A549 (cell line): ENCODE measurements around the gene LDLRAD3. TPM values are rescaled to one million over a fixed set of nuclear protein-coding genes. Genes with fewer than 3 reads are reported as not detected.

ENCODE experiments used
- ATAC-seq, 2 experiments: fragments of 200-7000 bp in 1 of 2; fragments of >200 bp in 1 of 2; cut with Nextera tagmentation in 1 of 2; cut with Tn5 transposase in 1 of 2; 3 replicates each; pipeline versions ENCODE4 v1.8.0 to v1.9.1; 2018 to 2020; ENCODE audit warnings: mild to moderate bottlenecking in 1 of 2, moderate library complexity in 1 of 2
- CTCF ChIA-PET: fragments of 300-600 bp; sonication (Branson Sonifier 250); formaldehyde crosslinking; extraction: SDS; loops from one replicate; lab custom pipeline; 2021; ENCODE audit warnings: antibody characterized with exemption, inconsistent platforms; lab: Yijun Ruan, JAX
- POLR2A ChIA-PET: fragments of 350-600 bp; formaldehyde crosslinking; extraction: SDS; loops from one replicate; lab custom pipeline; 2021; ENCODE audit warnings: antibody characterized with exemption, inconsistent platforms; lab: Yijun Ruan, JAX
- DNase-seq, 2 experiments: peaks; one replicate each; pipeline versions ENCODE4 v3.0.0 to v3.0.0-alpha.2; 2011 to 2016; ENCODE audit warnings: low read depth in 1 of 2, low spot score in 1 of 2
- FAIRE-seq: peaks from 2 replicates; lab custom pipeline; 2011; peaks lifted over from hg19 to GRCh38; lab: Jason Lieb, UNC
- H3K27ac ChIP-seq, 2 experiments: fragments of >200 bp; sonication (Bioruptor Twin); formaldehyde crosslinking; 3 replicates each; pipeline ENCODE4 v1.5.1; 2016 to 2017
- H3K4me1 ChIP-seq: fragments of >200 bp; sonication (Bioruptor Twin); formaldehyde crosslinking; 3 replicates; pipeline ENCODE4 v1.6.1; 2016
- H3K4me2 ChIP-seq: fragments of >200 bp; sonication (Bioruptor Twin); formaldehyde crosslinking; 3 replicates; pipeline ENCODE4 v1.6.1; 2016
- H3K4me3 ChIP-seq: fragments of >200 bp; sonication (Bioruptor Twin); formaldehyde crosslinking; 3 replicates; pipeline ENCODE4 v1.5.1; 2016
- H3K9me3 ChIP-seq: fragments of >200 bp; sonication (Bioruptor Twin); formaldehyde crosslinking; 3 replicates; pipeline ENCODE4 v1.6.1; 2016
- CBX2 ChIP-seq: fragments of 200-600 bp; sonication (generic); IDR thresholded peaks from 2 replicates; pipeline ENCODE4 v1.6.1; 2016; ENCODE audit warnings: low read depth, mild to moderate bottlenecking, borderline replicate concordance
- CEBPB ChIP-seq, 2 experiments: fragments of >200 bp in 1 of 2; sonication (Bioruptor Twin) in 1 of 2; formaldehyde crosslinking in 1 of 2; IDR thresholded peaks; 2 replicates each; pipeline ENCODE4 v1.6.1; 2012 to 2016
- CHD2 ChIP-seq: fragments of 150-350 bp; IDR thresholded peaks from 2 replicates; pipeline ENCODE4 v1.6.1; 2014; ENCODE audit warnings: low read length; ENCODE audit not compliant: partially characterized antibody
- EHF ChIP-seq: fragments of 250-450 bp; sonication (Bioruptor Pico); IDR thresholded peaks from 2 replicates; pipeline ENCODE4 v1.5.0; 2020; ENCODE audit warnings: mild to moderate bottlenecking
- EHMT2 ChIP-seq: fragments of 200-600 bp; sonication (generic); IDR thresholded peaks from 2 replicates; pipeline ENCODE4 v1.6.1; 2016; ENCODE audit warnings: antibody characterized with exemption, low read depth, mild to moderate bottlenecking, moderate library complexity
- FOSB ChIP-seq: fragments of 250-450 bp; sonication (Bioruptor Pico); IDR thresholded peaks from 2 replicates; pipeline ENCODE4 v1.5.0; 2020; ENCODE audit warnings: mild to moderate bottlenecking, moderate library complexity
- FOSL2 ChIP-seq, 2 experiments: fragments of 450-650 bp in 1 of 2; fragments of >200 bp in 1 of 2; sonication (Bioruptor Twin) in 1 of 2; formaldehyde crosslinking; IDR thresholded peaks; 2 replicates each; pipeline versions ENCODE4 v1.5.0 to v1.6.1; 2016 to 2020; ENCODE audit warnings: mild to moderate bottlenecking in 1 of 2, moderate library complexity in 1 of 2
- FOXS1 ChIP-seq: fragments of 250-450 bp; sonication (Bioruptor Pico); IDR thresholded peaks from 2 replicates; pipeline ENCODE4 v1.5.0; 2020; ENCODE audit warnings: mild to moderate bottlenecking, moderate library complexity
- HEYL ChIP-seq: fragments of 250-450 bp; sonication (Bioruptor Pico); IDR thresholded peaks from 2 replicates; pipeline ENCODE4 v1.8.0; 2021; ENCODE audit warnings: mild to moderate bottlenecking, moderate library complexity
- HOXA7 ChIP-seq: fragments of 250-450 bp; sonication (Bioruptor Pico); IDR thresholded peaks from 2 replicates; pipeline ENCODE4 v1.5.0; 2020; ENCODE audit warnings: mild to moderate bottlenecking, moderate library complexity
- HOXB13 ChIP-seq: fragments of 250-450 bp; sonication (Bioruptor Pico); IDR thresholded peaks from 2 replicates; pipeline ENCODE4 v1.5.0; 2020; ENCODE audit warnings: low read depth, mild to moderate bottlenecking, moderate library complexity
- MAFK ChIP-seq: fragments of 450-650 bp; IDR thresholded peaks from 2 replicates; pipeline ENCODE4 v1.6.1; 2014; ENCODE audit not compliant: partially characterized antibody
- MAZ ChIP-seq: fragments of 150-350 bp; IDR thresholded peaks from 2 replicates; pipeline ENCODE4 v1.6.1; 2014; ENCODE audit warnings: antibody characterized with exemption, low read depth, low read length, borderline replicate concordance
- NPAS2 ChIP-seq: fragments of 250-450 bp; sonication (Bioruptor Pico); IDR thresholded peaks from 2 replicates; pipeline ENCODE4 v1.8.0; 2022; ENCODE audit warnings: mild to moderate bottlenecking, moderate library complexity, borderline replicate concordance
- POLR2A ChIP-seq: IDR thresholded peaks from 2 replicates; pipeline ENCODE4 v1.6.1; 2012; ENCODE audit warnings: mild to moderate bottlenecking, low read length
- RFX5 ChIP-seq: fragments of 450-650 bp; IDR thresholded peaks from 2 replicates; pipeline ENCODE4 v1.7.1; 2014; ENCODE audit warnings: antibody characterized with exemption, mild to moderate bottlenecking, moderate library complexity
- SMC3 ChIP-seq: fragments of >200 bp; sonication (Bioruptor Twin); formaldehyde crosslinking; IDR thresholded peaks from 3 replicates; pipeline ENCODE4 v1.6.1; 2018; ENCODE audit warnings: inconsistent platforms
- SREBF2 ChIP-seq: fragments of 450-650 bp; IDR thresholded peaks from 2 replicates; pipeline ENCODE4 v1.6.1; 2014; ENCODE audit warnings: mild to moderate bottlenecking, moderate library complexity
- TP53 ChIP-seq: fragments of 250-450 bp; sonication (Bioruptor Pico); IDR thresholded peaks from 2 replicates; pipeline ENCODE4 v1.5.0; 2021; ENCODE audit warnings: mild to moderate bottlenecking, moderate library complexity
- polyA plus RNA-seq, 4 experiments: library from polyadenylated mRNA; depleted of rRNA in 3 of 4; stranded (reverse); fragments of >200 nt; fragmentation: RNase III in 1 of 4; extraction: RNeasy Plus Mini Kit Qiagen cat#74134 plus additional on column Dnase treatment in 1 of 4; gene quantifications; 2 replicates in 3 of 4; 3 replicates in 1 of 4; pipeline ENCODE4 v1.2.3, GENCODE V29; 2011 to 2017
- TF ChIP-seq, protein P1 (sequence below): fragments of 200-600 bp; sonication (generic); IDR thresholded peaks from 2 replicates; pipeline ENCODE4 v1.6.1; 2016; ENCODE audit warnings: antibody characterized with exemption, mild to moderate bottlenecking, moderate library complexity
- TF ChIP-seq, protein P2 (sequence below): fragments of >200 bp; sonication (Bioruptor Twin); formaldehyde crosslinking; IDR thresholded peaks from 3 replicates; pipeline ENCODE4 v1.6.1; 2016
- TF ChIP-seq, protein P3 (sequence below): fragments of 250-450 bp; sonication (Bioruptor Pico); IDR thresholded peaks from 2 replicates; pipeline ENCODE4 v1.5.0; 2021; ENCODE audit warnings: mild to moderate bottlenecking, moderate library complexity, borderline replicate concordance
- TF ChIP-seq, protein P4 (sequence below): fragments of >200 bp; sonication (Bioruptor Twin); formaldehyde crosslinking; IDR thresholded peaks from 2 replicates; pipeline ENCODE4 v1.6.1; 2016

Gene LDLRAD3
- polyA plus RNA-seq, 2 of the 4 experiments (the other 2 are of a cell fraction): 10.5 to 13.2 TPM

DNA sequence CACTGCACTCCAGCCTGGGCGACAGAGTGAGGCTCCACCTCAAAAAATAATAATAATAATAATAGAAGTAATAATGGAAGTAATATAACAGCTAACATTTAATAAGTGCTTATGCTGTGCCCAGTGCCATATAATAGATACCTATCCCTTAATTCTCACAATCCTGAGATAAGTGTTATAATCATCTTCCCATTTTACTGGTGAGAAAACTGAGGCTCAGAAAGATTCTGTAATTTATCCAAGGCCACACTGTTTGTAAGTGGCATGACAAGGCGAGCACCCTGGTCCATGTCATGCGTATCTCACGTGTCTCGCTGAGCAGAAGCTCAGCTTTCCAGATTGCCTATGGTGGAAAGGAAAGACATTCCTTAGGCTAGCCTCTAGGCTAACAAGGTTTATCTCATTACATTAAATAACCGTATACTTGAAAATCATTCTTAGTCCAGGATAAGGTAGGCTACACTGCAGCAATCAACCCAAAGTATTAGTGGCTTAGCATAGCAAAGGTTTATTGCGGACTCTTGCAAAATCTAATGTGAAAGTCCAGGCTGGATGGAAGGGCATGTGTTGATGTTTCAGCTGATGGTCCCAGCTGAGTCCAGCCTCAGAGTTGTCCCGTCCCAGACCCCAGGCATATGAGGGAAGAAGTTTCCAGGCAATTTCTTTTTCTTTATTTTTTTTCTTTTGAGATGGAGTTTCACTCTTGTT lies 15.0 kb upstream of the LDLRAD3 start (continued):
- TF ChIP-seq, protein P1, sequence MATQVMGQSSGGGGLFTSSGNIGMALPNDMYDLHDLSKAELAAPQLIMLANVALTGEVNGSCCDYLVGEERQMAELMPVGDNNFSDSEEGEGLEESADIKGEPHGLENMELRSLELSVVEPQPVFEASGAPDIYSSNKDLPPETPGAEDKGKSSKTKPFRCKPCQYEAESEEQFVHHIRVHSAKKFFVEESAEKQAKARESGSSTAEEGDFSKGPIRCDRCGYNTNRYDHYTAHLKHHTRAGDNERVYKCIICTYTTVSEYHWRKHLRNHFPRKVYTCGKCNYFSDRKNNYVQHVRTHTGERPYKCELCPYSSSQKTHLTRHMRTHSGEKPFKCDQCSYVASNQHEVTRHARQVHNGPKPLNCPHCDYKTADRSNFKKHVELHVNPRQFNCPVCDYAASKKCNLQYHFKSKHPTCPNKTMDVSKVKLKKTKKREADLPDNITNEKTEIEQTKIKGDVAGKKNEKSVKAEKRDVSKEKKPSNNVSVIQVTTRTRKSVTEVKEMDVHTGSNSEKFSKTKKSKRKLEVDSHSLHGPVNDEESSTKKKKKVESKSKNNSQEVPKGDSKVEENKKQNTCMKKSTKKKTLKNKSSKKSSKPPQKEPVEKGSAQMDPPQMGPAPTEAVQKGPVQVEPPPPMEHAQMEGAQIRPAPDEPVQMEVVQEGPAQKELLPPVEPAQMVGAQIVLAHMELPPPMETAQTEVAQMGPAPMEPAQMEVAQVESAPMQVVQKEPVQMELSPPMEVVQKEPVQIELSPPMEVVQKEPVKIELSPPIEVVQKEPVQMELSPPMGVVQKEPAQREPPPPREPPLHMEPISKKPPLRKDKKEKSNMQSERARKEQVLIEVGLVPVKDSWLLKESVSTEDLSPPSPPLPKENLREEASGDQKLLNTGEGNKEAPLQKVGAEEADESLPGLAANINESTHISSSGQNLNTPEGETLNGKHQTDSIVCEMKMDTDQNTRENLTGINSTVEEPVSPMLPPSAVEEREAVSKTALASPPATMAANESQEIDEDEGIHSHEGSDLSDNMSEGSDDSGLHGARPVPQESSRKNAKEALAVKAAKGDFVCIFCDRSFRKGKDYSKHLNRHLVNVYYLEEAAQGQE: no peak
- no peak for TF ChIP-seq RFX5
- TF ChIP-seq, protein P2, sequence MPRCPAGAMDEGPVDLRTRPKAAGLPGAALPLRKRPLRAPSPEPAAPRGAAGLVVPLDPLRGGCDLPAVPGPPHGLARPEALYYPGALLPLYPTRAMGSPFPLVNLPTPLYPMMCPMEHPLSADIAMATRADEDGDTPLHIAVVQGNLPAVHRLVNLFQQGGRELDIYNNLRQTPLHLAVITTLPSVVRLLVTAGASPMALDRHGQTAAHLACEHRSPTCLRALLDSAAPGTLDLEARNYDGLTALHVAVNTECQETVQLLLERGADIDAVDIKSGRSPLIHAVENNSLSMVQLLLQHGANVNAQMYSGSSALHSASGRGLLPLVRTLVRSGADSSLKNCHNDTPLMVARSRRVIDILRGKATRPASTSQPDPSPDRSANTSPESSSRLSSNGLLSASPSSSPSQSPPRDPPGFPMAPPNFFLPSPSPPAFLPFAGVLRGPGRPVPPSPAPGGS: no peak
- TF ChIP-seq, protein P3, sequence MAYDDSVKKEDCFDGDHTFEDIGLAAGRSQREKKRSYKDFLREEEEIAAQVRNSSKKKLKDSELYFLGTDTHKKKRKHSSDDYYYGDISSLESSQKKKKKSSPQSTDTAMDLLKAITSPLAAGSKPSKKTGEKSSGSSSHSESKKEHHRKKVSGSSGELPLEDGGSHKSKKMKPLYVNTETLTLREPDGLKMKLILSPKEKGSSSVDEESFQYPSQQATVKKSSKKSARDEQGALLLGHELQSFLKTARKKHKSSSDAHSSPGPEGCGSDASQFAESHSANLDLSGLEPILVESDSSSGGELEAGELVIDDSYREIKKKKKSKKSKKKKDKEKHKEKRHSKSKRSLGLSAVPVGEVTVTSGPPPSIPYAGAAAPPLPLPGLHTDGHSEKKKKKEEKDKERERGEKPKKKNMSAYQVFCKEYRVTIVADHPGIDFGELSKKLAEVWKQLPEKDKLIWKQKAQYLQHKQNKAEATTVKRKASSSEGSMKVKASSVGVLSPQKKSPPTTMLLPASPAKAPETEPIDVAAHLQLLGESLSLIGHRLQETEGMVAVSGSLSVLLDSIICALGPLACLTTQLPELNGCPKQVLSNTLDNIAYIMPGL (CRISPR knock-in tag): no peak
- no peak for TF ChIP-seq POLR2A
- TF ChIP-seq EHMT2: no peak

DNA sequence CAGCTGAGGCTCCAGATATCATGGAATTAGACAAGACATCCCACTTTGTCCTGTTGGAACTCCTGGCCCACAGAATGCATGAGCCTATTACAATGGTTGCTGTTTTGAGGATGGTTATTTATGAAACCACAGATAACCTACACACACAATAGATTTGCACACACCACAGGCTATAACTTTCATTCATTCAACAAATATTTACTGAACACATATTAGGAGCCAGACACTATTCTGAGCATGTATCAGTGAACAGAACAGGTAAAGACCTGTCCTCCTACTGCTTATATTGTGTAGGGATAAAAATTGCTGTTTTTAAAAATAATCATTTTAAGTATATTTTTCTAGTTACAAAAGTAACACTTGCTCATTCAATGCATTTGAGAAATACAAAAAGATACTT lies 13.4 kb upstream of the LDLRAD3 start:
- TF ChIP-seq HEYL (CRISPR knock-in tag): no peak
- no peak for TF ChIP-seq SREBF2
- TF ChIP-seq NPAS2 (CRISPR knock-in tag): no peak
- no peak for TF ChIP-seq EHF (CRISPR knock-in tag)
- TF ChIP-seq HOXB13 (CRISPR knock-in tag): no peak
- TF ChIP-seq FOSB: no peak
- TF ChIP-seq MAFK: no peak
- TF ChIP-seq, protein P4, sequence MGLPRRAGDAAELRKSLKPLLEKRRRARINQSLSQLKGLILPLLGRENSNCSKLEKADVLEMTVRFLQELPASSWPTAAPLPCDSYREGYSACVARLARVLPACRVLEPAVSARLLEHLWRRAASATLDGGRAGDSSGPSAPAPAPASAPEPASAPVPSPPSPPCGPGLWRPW: no peak
- no peak for TF ChIP-seq CHD2
- TF ChIP-seq EHMT2: no peak
- no peak for TF ChIP-seq FOSL2 (IDR thresholded peaks at IDR 0.05)
- no peak for TF ChIP-seq FOSL2 (CRISPR knock-in tag; IDR thresholded peaks at IDR 0.05)
- TF ChIP-seq HOXA7: no peak
- no peak for TF ChIP-seq CEBPB (IDR thresholded peaks at IDR 0.05)
- no peak for TF ChIP-seq FOXS1 (CRISPR knock-in tag)
- no peak for TF ChIP-seq MAZ
- no peak for TF ChIP-seq TP53 (CRISPR knock-in tag)
- TF ChIP-seq CBX2: no peak
- TF ChIP-seq, protein P1: no peak
- no peak for TF ChIP-seq SMC3
- 0 out of 3 replicates have a peak, but pooled peaks cover 4% of the 10 kb centered on the region for H3K9me3 ChIP-seq
- no peak for DNase-seq
- no peak for FAIRE-seq
- H3K4me1 ChIP-seq: peaks cover 15% of the 10 kb centered on the region
- POLR2A ChIA-PET: no interaction called here
- H3K4me2 ChIP-seq: no peak overlapping the region
- H3K4me3 ChIP-seq: no peak overlapping the region
- no peak overlapping the region for H3K27ac ChIP-seq
- CTCF ChIA-PET: no interaction called here
- no peak for ATAC-seq
